Immature natural killer cell (primary cell): Measurements from ENCODE around the gene CDH7. TPM values are rescaled to one million over a fixed set of nuclear protein-coding genes. Genes with fewer than 3 reads are reported as not detected.

Experiments
- DNase-seq, 3 donors: peaks; one replicate each; pipeline ENCODE4 v3.0.0; 2022; ENCODE audit warnings: mixed read lengths in 1 of 3
- H3K27ac Mint-ChIP-seq, 6 donors: one replicate each; pipeline ENCODE4 v1.8.0; 2020; ENCODE audit warnings: mixed read lengths in 6 of 6, mild to moderate bottlenecking in 5 of 6, inconsistent platforms in 4 of 6, moderate library complexity in 3 of 6
- H3K27me3 Mint-ChIP-seq, 3 donors: one replicate each; pipeline ENCODE4 v1.8.0; 2020 to 2021; ENCODE audit warnings: low read depth in 3 of 3, mild to moderate bottlenecking in 3 of 3, mixed read lengths in 3 of 3, moderate library complexity in 3 of 3, inconsistent platforms in 1 of 3
- H3K36me3 Mint-ChIP-seq, 3 donors: one replicate each; pipeline ENCODE4 v1.8.0; 2020; ENCODE audit warnings: mixed read lengths in 3 of 3, inconsistent platforms in 2 of 3, mild to moderate bottlenecking in 2 of 3
- H3K4me1 Mint-ChIP-seq, 2 donors: one replicate each; pipeline ENCODE4 v1.8.0; 2020; ENCODE audit warnings: inconsistent platforms in 2 of 2, mild to moderate bottlenecking in 2 of 2, mixed read lengths in 2 of 2, moderate library complexity in 1 of 2
- H3K4me3 Mint-ChIP-seq, 5 donors: one replicate each; pipeline ENCODE4 v1.8.0; 2020; ENCODE audit warnings: mild to moderate bottlenecking in 5 of 5, mixed read lengths in 5 of 5, inconsistent platforms in 3 of 5, moderate library complexity in 3 of 5
- H3K9me3 Mint-ChIP-seq, 6 donors: one replicate each; pipeline ENCODE4 v1.8.0; 2020; ENCODE audit warnings: mild to moderate bottlenecking in 6 of 6, mixed read lengths in 6 of 6, inconsistent platforms in 4 of 6, moderate library complexity in 3 of 6
- polyA plus RNA-seq, 3 donors: library from polyadenylated mRNA; unstranded; fragments of 300-500 nt; fragmentation: Illumina TruSeq; gene quantifications; one replicate each; pipeline ENCODE4 v1.2.3, GENCODE V29; 2021

CDH7 gene
- polyA plus RNA-seq, 3 donors from 2014 or later, result not detected

GRCh38 chr18:65752625-65753325 is 2.0 kb downstream of the CDH7 start:
- Mint-ChIP-seq H3K4me1 (peaks cover 0 to 2% of the 10 kb centered on the region in 2 donors), H3K27me3 (peaks cover 0 to 6% (median 1%) of the 10 kb centered on the region in 3 donors), H3K9me3 (peaks cover 11 to 58% (median 31%) of the 10 kb centered on the region in 6 donors), H3K36me3 (peaks cover 0 to 4% (median 0%) of the 10 kb centered on the region in 3 donors), H3K4me3 (no peak overlapping the region), H3K27ac (no peak overlapping the region)
- no peak for DNase-seq

- peaks cover 0 to 6% (median 1%) of the 10 kb centered on the region in 3 donors for H3K27me3 Mint-ChIP-seq
- peaks cover 0 to 2% of the 10 kb centered on the region in 2 donors for H3K4me1 Mint-ChIP-seq
- H3K27ac Mint-ChIP-seq, result no peak overlapping the region
- peaks cover 10 to 64% (median 27%) of the 10 kb centered on the region in 6 donors for H3K9me3 Mint-ChIP-seq
- H3K36me3 Mint-ChIP-seq, result peaks cover 0 to 4% (median 0%) of the 10 kb centered on the region in 3 donors
- DNase-seq, result no peak
- H3K4me3 Mint-ChIP-seq, result no peak overlapping the region
Observed at GRCh38 chr18:65753520-65753919, 2.7 kb downstream of the CDH7 start.

- Mint-ChIP-seq H3K27me3 (peaks cover 0 to 6% (median 1%) of the 10 kb centered on the region in 3 donors), H3K36me3 (peaks cover 0 to 4% (median 0%) of the 10 kb centered on the region in 3 donors), H3K4me3 (no peak overlapping the region), H3K9me3 (peaks cover 9 to 58% (median 22%) of the 10 kb centered on the region in 6 donors), H3K27ac (no peak overlapping the region), H3K4me1 (peaks cover 0 to 2% of the 10 kb centered on the region in 2 donors)
- DNase-seq, result no peak
Observed at GRCh38 chr18:65754121-65754520, 3.3 kb downstream of the CDH7 start.

GRCh38 chr18:65755616-65756015 is 4.8 kb downstream of the CDH7 start:
- DNase-seq, result no peak
- Mint-ChIP-seq H3K36me3 (peaks cover 0 to 4% (median 0%) of the 10 kb centered on the region in 3 donors), H3K4me1 (peaks cover 0 to 2% of the 10 kb centered on the region in 2 donors), H3K4me3 (no peak overlapping the region), H3K9me3 (peaks cover 9 to 56% (median 14%) of the 10 kb centered on the region in 6 donors), H3K27me3 (peaks cover 0 to 2% (median 0%) of the 10 kb centered on the region in 3 donors), H3K27ac (no peak overlapping the region)

- H3K36me3 Mint-ChIP-seq, result peaks cover 0 to 3% (median 0%) of the 10 kb centered on the region in 3 donors
- H3K27ac Mint-ChIP-seq, result no peak overlapping the region
- no peaks in the 10 kb centered on the region for H3K4me1 Mint-ChIP-seq
- no peak overlapping the region for H3K4me3 Mint-ChIP-seq
- DNase-seq, result no peak
- H3K9me3 Mint-ChIP-seq, result peaks cover 8 to 49% (median 9%) of the 10 kb centered on the region in 6 donors
- peaks cover 0 to 3% (median 2%) of the 10 kb centered on the region in 3 donors for H3K27me3 Mint-ChIP-seq
Observed at GRCh38 chr18:65760457-65760856, 9.6 kb downstream of the CDH7 start.

- Mint-ChIP-seq H3K27ac (no peak overlapping the region), H3K9me3 (peaks cover 6 to 48% (median 10%) of the 10 kb centered on the region in 6 donors), H3K27me3 (peaks cover 0 to 3% (median 2%) of the 10 kb centered on the region in 3 donors), H3K4me3 (no peak overlapping the region), H3K36me3 (peaks cover 0 to 3% (median 0%) of the 10 kb centered on the region in 3 donors), H3K4me1 (no peaks in the 10 kb centered on the region)
- no peak for DNase-seq
Observed at GRCh38 chr18:65761636-65762295, 11.0 kb downstream of the CDH7 start.

GRCh38 chr18:65762556-65762955 is 11.7 kb downstream of the CDH7 start:
- Mint-ChIP-seq H3K27ac (no peak overlapping the region), H3K4me3 (no peak overlapping the region), H3K4me1 (no peaks in the 10 kb centered on the region), H3K36me3 (peaks cover 0 to 6% (median 0%) of the 10 kb centered on the region in 3 donors), H3K27me3 (peaks cover 0 to 3% (median 2%) of the 10 kb centered on the region in 3 donors), H3K9me3 (peaks cover 6 to 48% (median 11%) of the 10 kb centered on the region in 6 donors)
- no peak for DNase-seq

DNA sequence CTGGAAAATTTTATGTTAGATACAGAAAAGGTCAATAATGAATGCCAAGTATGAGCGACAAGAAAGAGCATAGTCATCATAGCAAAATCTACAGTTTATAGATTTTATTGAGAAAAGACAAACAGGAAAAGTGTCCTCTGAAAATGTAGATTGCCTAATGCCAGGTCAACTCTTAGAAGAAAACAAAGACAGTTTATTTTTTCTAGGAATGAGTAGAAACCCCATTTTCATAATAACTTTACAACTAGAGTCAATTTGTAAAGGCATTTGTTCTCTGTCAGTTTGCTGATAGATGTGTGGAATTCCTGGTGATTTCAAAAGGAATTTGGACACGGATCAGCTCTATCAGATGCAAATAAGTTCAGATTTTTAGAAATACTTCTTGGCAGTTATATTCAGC is 16.6 kb downstream of the CDH7 start:
- Mint-ChIP-seq H3K4me3 (no peak overlapping the region), H3K27me3 (peaks cover 0 to 2% (median 2%) of the 10 kb centered on the region in 3 donors), H3K9me3 (peaks cover 7 to 45% (median 14%) of the 10 kb centered on the region in 6 donors), H3K27ac (no peak overlapping the region), H3K4me1 (no peaks in the 10 kb centered on the region), H3K36me3 (peaks cover 0 to 6% (median 0%) of the 10 kb centered on the region in 3 donors)
- DNase-seq, result no peak

DNA sequence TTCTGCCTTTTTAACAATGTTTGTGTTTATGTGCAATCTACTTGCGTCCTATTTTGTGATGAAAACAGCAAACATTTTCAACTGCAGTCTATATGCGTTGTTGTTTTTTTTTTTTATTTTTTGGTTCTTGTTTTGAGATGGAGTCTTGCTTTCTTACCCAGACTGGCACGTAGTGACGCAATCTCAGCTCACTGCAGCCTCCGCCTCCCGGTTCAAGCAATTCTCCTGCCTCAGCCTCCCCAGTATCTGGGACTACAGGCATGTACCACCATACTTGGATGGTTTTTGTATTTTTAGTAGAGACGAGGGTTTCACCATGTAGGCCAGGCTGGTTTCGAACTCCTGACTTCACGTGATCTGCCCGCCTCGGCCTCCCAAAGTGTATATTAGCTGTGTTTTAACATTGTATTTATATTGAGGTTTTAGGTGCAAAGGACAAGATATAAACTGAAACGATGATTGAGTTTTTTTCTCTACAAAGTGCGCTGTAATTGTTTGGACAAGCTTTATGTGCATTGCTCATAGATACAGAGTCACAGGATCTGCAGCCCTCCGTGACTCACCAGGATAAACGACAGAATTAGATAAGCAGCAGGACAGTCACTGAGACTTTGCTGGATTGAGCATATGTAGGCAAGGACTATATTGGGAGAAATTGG is 17.4 kb downstream of the CDH7 start:
- Mint-ChIP-seq H3K27me3 (no peaks in the 10 kb centered on the region), H3K27ac (no peak overlapping the region), H3K9me3 (peaks cover 3 to 42% (median 16%) of the 10 kb centered on the region in 6 donors), H3K4me1 (no peaks in the 10 kb centered on the region), H3K4me3 (no peak overlapping the region), H3K36me3 (peaks cover 0 to 6% (median 0%) of the 10 kb centered on the region in 3 donors)
- DNase-seq, result no peak

DNA sequence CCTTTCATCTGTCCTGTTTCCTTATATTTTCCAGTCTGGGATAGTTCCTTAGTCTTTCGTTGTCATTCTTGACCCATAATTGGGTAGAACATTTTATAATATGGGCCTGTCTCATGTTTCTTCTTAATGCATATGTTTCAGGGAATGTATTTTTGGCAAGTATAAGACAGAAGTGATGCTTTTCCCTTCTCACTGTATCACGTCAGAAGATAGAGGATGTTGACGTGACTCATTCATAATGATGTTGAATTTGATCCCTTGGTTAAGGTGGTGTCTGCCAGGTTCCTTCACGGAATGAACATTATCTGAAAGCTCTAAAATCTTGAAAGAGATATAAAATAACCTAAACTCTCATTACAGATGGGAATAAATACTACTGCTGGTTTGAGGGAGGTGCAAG is 18.8 kb downstream of the CDH7 start:
- peaks cover 4 to 43% (median 14%) of the 10 kb centered on the region in 6 donors for H3K9me3 Mint-ChIP-seq
- H3K27ac Mint-ChIP-seq, result no peak overlapping the region
- no peaks in the 10 kb centered on the region for H3K27me3 Mint-ChIP-seq
- H3K4me3 Mint-ChIP-seq, result no peak overlapping the region
- H3K4me1 Mint-ChIP-seq, result no peaks in the 10 kb centered on the region
- H3K36me3 Mint-ChIP-seq, result peaks cover 0 to 3% (median 0%) of the 10 kb centered on the region in 3 donors
- DNase-seq, result no peak

- H3K27me3 Mint-ChIP-seq, result peaks cover 0 to 2% (median 1%) of the 10 kb centered on the region in 3 donors
- no peak overlapping the region for H3K27ac Mint-ChIP-seq
- no peaks in the 10 kb centered on the region for H3K4me1 Mint-ChIP-seq
- peaks cover 17 to 44% (median 21%) of the 10 kb centered on the region in 6 donors for H3K9me3 Mint-ChIP-seq
- no peak overlapping the region for H3K4me3 Mint-ChIP-seq
- H3K36me3 Mint-ChIP-seq, result no peaks in the 10 kb centered on the region
- DNase-seq, result no peak
Observed at GRCh38 chr18:65786474-65786873, 35.7 kb downstream of the CDH7 start.

- Mint-ChIP-seq H3K36me3 (no peaks in the 10 kb centered on the region), H3K9me3 (peaks cover 9 to 33% (median 19%) of the 10 kb centered on the region in 6 donors), H3K4me1 (no peaks in the 10 kb centered on the region), H3K4me3 (no peak overlapping the region), H3K27ac (no peak overlapping the region), H3K27me3 (peaks cover 0 to 2% (median 0%) of the 10 kb centered on the region in 3 donors)
- DNase-seq, result no peak
Observed at GRCh38 chr18:65788373-65788772, 37.6 kb downstream of the CDH7 start.

GRCh38 chr18:65790604-65791003 is 39.8 kb downstream of the CDH7 start:
- Mint-ChIP-seq H3K27me3 (peaks cover 0 to 2% (median 0%) of the 10 kb centered on the region in 3 donors), H3K4me1 (no peaks in the 10 kb centered on the region), H3K27ac (no peak overlapping the region), H3K9me3 (peaks cover 9 to 47% (median 25%) of the 10 kb centered on the region in 6 donors), H3K36me3 (no peaks in the 10 kb centered on the region), H3K4me3 (no peak overlapping the region)
- DNase-seq, result no peak

DNA sequence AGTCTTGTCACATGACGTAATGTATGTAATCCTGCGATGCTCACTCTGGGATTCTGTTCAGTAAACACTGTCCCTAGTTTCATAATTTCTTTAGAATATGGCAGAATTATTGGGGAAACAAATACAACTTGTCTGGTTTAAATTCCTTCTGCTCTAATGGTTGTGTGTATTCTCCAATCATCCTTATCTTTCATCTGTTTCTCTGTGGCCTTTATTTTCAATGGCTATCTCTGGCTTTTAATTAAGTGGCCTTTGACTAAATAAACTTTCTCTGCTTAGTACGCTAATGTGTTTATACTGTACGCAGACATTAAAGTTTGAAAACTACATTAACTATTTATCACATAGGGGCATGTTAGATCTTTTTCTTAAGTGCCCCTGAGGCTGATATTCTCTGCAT is 40.9 kb downstream of the CDH7 start:
- H3K27ac Mint-ChIP-seq, result no peak overlapping the region
- H3K4me3 Mint-ChIP-seq, result no peak overlapping the region
- peaks cover 9 to 43% (median 26%) of the 10 kb centered on the region in 6 donors for H3K9me3 Mint-ChIP-seq
- H3K27me3 Mint-ChIP-seq, result no peaks in the 10 kb centered on the region
- H3K4me1 Mint-ChIP-seq, result no peaks in the 10 kb centered on the region
- H3K36me3 Mint-ChIP-seq, result no peaks in the 10 kb centered on the region
- no peak for DNase-seq
